Dendritic cell treated with granulocyte-macrophage colony-stimulating factor and Interleukin-4, amounts not matched to agents 40 ng/mL and 50 ng/mL, for 4 days (primary cell): ENCODE results near the gene WIPF1.

ENCODE experiments used
- H3K27ac Mint-ChIP-seq: one replicate; pipeline ENCODE4 v1.8.0; 2022; ENCODE audit warnings: mild to moderate bottlenecking, mixed read lengths
- H3K27me3 Mint-ChIP-seq: one replicate; pipeline ENCODE4 v1.8.0; 2022; ENCODE audit warnings: mild to moderate bottlenecking, mixed read lengths
- H3K36me3 Mint-ChIP-seq: one replicate; pipeline ENCODE4 v1.8.0; 2022; ENCODE audit warnings: low read depth, mixed read lengths
- H3K4me1 Mint-ChIP-seq: one replicate; pipeline ENCODE4 v1.8.0; 2022; ENCODE audit warnings: low read depth, mixed read lengths
- H3K4me3 Mint-ChIP-seq: one replicate; pipeline ENCODE4 v1.8.0; 2022; ENCODE audit warnings: mild to moderate bottlenecking, moderate library complexity, mixed read lengths
- H3K9me3 Mint-ChIP-seq: one replicate; pipeline ENCODE4 v1.8.0; 2022; ENCODE audit warnings: mixed read lengths
- intact Hi-C: fragments of 100-400 bp; cut with micrococcal nuclease; formaldehyde crosslinking; loops from one replicate; pipeline ENCODE4 v1.15.0; 2022

The WIPF1 gene

DNA sequence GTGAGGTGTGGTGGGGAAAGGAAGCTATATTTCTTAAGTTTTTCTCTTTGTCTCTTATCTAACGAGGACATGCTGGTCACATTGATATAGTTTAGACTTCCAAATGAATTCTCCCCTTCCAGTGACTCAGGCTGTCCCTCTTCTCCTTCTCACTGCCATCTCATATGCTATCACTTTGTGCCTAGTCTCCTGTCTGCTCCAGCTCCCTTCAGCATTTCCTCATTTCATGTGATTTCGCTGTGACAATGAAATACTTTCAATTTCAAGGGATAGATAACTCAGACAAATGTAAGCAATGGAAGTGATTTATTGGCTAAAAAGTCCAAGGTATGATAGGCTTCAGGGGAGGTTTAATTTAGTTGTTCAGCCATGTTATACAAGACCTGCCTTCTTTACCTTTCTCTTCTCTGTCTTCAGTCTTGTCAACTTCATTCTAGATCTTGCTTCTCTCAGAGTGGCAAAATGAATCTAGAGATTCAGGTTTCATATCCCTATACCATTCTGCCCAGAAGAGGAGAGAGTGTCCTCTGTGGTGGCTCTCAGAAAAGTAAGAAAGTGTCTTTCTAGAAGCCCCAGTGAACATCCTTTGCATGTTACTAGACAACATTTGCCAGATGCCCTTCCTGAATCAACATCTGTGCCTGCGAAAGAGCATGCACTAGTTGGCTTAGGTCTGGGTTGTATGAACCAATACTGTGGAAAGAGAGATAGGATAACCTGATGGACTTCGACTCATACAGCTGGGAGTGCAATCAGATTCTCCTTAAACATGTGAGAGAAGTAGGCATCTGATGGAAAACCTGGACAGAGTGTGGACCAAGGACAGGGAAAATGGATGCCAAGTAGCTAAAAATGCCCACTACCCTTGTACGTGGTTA lies 80.9 kb downstream of the WIPF1 start:
- peaks cover 7% of the 10 kb centered on the region for H3K27me3 Mint-ChIP-seq
- intact Hi-C loops = no loop called here
- H3K27ac Mint-ChIP-seq = peak overlapping the region; percentile 45
- H3K36me3 Mint-ChIP-seq = no peaks in the 10 kb centered on the region
- H3K4me3 Mint-ChIP-seq = peak overlapping the region; percentile 59
- H3K9me3 Mint-ChIP-seq = peaks cover 7% of the 10 kb centered on the region
- H3K4me1 Mint-ChIP-seq = peaks cover 19% of the 10 kb centered on the region

DNA sequence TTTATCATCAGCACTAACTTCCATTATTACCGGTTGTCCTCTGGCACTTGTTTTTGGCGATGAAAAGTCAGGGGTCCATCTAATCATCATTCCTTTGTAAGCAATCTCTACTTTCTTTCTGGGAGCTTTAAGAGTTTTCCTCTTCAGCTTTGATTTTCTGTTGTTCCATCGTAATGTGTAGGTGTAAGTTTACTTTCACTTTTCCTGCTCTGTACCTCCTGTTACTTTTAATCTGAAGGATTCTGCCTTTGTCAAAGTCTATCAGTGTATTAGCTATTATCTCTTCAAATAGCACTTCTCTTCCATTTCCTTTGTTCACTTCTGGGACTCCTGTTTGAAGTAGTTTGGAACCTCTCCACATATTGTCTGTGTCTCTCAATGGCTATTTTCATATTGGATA lies 85.3 kb downstream of the WIPF1 start:
- intact Hi-C loops = no loop called here

DNA sequence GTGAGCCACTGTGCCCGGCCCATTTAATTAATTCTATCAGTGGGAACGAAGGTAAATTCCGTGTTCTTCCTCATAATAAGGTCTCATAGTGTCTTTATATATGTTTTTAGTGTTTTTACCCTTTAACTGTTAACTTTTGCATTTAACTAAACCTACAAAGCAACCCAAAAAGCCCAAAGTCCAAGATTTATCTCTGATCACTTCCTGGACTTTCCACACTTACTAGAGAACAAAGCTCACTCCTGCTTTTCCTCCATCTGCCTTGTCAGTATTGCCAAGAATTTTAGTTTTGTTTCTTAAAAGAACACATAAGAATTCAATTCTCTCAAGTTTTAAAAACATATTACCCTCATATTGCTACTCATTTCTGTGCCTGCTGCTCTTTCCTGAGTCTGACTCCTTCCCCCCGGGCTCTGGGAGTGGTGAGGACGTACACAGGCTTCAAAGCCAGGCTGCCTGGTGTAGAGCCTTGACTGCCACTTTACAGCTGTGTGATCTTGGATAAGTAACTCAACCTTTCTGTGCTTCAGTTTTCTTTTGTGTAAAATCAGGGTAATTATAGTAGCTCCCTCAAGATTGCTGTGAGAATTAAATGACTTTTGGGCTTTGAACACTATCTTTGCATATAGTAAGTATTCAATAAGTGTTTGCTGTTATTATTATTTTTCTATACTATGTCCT lies 85.9 kb downstream of the WIPF1 start:
- Mint-ChIP-seq H3K27ac (no peak overlapping the region), H3K27me3 (no peaks in the 10 kb centered on the region), H3K9me3 (peaks cover 36% of the 10 kb centered on the region), H3K4me3 (no peak overlapping the region), H3K36me3 (no peaks in the 10 kb centered on the region), H3K4me1 (peaks cover 8% of the 10 kb centered on the region)
- intact Hi-C loops = no loop called here

More for the DNA sequence above, 85.3 kb downstream of the WIPF1 start:
- Mint-ChIP-seq H3K4me3 (no peak overlapping the region), H3K36me3 (no peaks in the 10 kb centered on the region), H3K27me3 (no peaks in the 10 kb centered on the region), H3K9me3 (peaks cover 36% of the 10 kb centered on the region), H3K27ac (no peak overlapping the region), H3K4me1 (peaks cover 15% of the 10 kb centered on the region)

DNA sequence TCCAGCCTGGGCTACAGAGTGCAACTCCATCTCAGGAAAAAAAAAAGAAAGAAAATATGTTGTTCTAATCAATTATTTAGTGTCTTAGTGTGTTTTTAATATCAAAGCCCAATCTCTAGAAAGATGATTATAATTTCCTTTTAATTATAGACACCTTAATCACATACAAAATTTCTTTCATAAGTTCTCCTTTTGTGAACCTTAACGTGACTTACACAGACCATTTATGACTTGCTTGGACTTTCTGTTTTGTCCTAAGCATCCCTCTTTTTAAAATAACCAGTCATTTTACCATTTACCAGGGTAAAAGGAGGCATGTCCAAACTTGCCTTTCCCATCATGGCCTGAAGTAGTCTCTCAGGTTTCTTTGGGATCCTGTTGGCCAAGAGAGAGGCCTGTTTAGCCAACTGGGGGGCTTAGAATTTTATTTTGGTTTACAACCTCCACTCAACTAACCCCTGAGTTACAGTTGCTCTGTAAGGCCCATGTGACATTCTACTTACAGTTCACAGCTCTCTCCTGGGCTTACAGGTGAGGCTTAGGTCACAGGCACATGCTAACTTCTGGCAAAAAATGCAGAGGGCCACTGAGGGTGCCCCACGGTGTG lies 86.9 kb downstream of the WIPF1 start:
- Mint-ChIP-seq H3K27ac (no peak overlapping the region), H3K36me3 (no peaks in the 10 kb centered on the region), H3K4me3 (no peak overlapping the region), H3K4me1 (no peaks in the 10 kb centered on the region), H3K27me3 (no peaks in the 10 kb centered on the region), H3K9me3 (peaks cover 36% of the 10 kb centered on the region)
- intact Hi-C loops = no loop called here
